ENCODE data around the gene DTNB. TPM values are rescaled to one million over a fixed set of nuclear protein-coding genes. Genes with fewer than 3 reads are reported as not detected.

The DTNB gene
- total RNA-seq, 4 donors from 2014 or later, result 2.2 to 7.8 (median 3.9) TPM

- intact Hi-C loops (cut with DNase I; ENCODE audit: low total_unique reads) (no loop called here), in situ Hi-C loops (cut with MboI; ENCODE audit: low pct_ligation_motif_present in 1 of 4, low pct_unique_long_range_greater_than_20kb in 1 of 4, low sequenced_read_pairs in 3 of 4) (no loop called here)
- Histone ChIP-seq H3K4me3 (no peak overlapping the region), H3K36me3 (no peaks in the 10 kb centered on the region), H3K9me3 (no peaks in the 10 kb centered on the region), H3K27me3 (no peaks in the 10 kb centered on the region), H3K4me1 (peaks cover 0 to 3% (median 0%) of the 10 kb centered on the region in 4 donors), H3K27ac (no peak overlapping the region)
- no peak for DNase-seq
- TF ChIP-seq EP300 (IDR thresholded peaks at IDR 0.05; ENCODE audit: low read depth), result no peak
- TF ChIP-seq, protein P1, sequence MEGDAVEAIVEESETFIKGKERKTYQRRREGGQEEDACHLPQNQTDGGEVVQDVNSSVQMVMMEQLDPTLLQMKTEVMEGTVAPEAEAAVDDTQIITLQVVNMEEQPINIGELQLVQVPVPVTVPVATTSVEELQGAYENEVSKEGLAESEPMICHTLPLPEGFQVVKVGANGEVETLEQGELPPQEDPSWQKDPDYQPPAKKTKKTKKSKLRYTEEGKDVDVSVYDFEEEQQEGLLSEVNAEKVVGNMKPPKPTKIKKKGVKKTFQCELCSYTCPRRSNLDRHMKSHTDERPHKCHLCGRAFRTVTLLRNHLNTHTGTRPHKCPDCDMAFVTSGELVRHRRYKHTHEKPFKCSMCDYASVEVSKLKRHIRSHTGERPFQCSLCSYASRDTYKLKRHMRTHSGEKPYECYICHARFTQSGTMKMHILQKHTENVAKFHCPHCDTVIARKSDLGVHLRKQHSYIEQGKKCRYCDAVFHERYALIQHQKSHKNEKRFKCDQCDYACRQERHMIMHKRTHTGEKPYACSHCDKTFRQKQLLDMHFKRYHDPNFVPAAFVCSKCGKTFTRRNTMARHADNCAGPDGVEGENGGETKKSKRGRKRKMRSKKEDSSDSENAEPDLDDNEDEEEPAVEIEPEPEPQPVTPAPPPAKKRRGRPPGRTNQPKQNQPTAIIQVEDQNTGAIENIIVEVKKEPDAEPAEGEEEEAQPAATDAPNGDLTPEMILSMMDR (IDR thresholded peaks at IDR 0.05), result no peak
- no peak for TF ChIP-seq POLR2A (IDR thresholded peaks at IDR 0.05)
- no peak for TF ChIP-seq POLR2AphosphoS5 (IDR thresholded peaks at IDR 0.05)
- WGBS, 2 donors (ENCODE audit: low coverage in 1 of 2), result 87 to 92% methylated on average over 6 of the region's 6 CpGs
These were observed 182.2 kb downstream of the DTNB start for GRCh38 chr2:25491003-25491696.

GRCh38 chr2:25490217-25490616 is 183.2 kb downstream of the DTNB start:
- in situ Hi-C loops (cut with MboI; ENCODE audit: low pct_ligation_motif_present in 1 of 4, low pct_unique_long_range_greater_than_20kb in 1 of 4, low sequenced_read_pairs in 3 of 4), result no loop called here
- no peak overlapping the region for H3K4me3 ChIP-seq
- peaks cover 0 to 3% (median 0%) of the 10 kb centered on the region in 4 donors for H3K4me1 ChIP-seq
- DNase-seq, result no peak
- H3K36me3 ChIP-seq, result no peaks in the 10 kb centered on the region
- 67 to 72% methylated on average over 1 to 3 of the region's 3 CpGs for WGBS, 2 donors (ENCODE audit: low coverage in 1 of 2)
- no peaks in the 10 kb centered on the region for H3K9me3 ChIP-seq
- H3K27me3 ChIP-seq, result no peaks in the 10 kb centered on the region
- intact Hi-C loops (cut with DNase I; ENCODE audit: low total_unique reads), result no loop called here
- H3K27ac ChIP-seq, result no peak overlapping the region
- no peak for TF ChIP-seq EP300 (IDR thresholded peaks at IDR 0.05; ENCODE audit: low read depth)
- TF ChIP-seq, protein P1 (IDR thresholded peaks at IDR 0.05), result no peak
- no peak for TF ChIP-seq POLR2AphosphoS5 (IDR thresholded peaks at IDR 0.05)
- TF ChIP-seq POLR2A (IDR thresholded peaks at IDR 0.05), result no peak

- Histone ChIP-seq H3K27ac (no peak overlapping the region), H3K4me1 (peaks cover 0 to 3% (median 0%) of the 10 kb centered on the region in 4 donors), H3K9me3 (no peaks in the 10 kb centered on the region), H3K27me3 (no peaks in the 10 kb centered on the region), H3K4me3 (no peak overlapping the region), H3K36me3 (no peaks in the 10 kb centered on the region)
- 100% methylated on average over 1 of the region's 1 CpG for WGBS, 2 donors (ENCODE audit: low coverage in 1 of 2)
- no peak for DNase-seq
- in situ Hi-C loops (cut with MboI; ENCODE audit: low pct_ligation_motif_present in 1 of 4, low pct_unique_long_range_greater_than_20kb in 1 of 4, low sequenced_read_pairs in 3 of 4) (no loop called here), intact Hi-C loops (cut with DNase I; ENCODE audit: low total_unique reads) (no loop called here)
- TF ChIP-seq EP300 (IDR thresholded peaks at IDR 0.05; ENCODE audit: low read depth) (no peak), POLR2A (IDR thresholded peaks at IDR 0.05) (no peak)
These were observed 183.7 kb downstream of the DTNB start for GRCh38 chr2:25489631-25490030.

DNA sequence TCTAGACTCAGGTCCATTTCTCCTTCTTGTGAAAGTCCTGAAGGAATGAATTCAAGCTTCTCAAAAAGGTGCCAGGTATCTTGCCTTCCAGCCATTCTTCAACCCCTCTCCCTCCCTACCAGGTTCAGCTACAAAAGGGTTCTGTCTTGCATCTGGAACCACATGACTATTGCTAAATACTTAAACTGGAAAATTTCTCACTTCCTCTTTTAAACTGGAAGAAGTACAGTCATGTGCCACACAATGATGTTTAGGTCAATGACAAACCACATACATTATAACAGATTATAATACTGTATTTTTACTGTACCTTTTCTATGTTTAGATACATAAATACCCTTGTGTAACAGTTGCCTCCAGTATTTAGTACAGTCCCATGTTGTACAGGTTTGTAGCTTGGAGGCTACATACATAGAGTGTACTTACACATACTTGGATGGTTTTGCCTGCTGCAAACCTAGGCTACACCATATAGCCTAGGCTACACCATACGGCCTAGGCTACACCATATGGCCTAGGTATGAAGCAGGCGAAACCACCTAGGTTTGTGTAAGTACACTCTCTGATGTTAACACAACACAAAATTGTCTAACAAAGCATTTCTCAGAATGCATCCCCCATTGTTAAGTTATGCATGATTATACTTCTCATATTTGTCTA is 189.6 kb downstream of the DTNB start:
- H3K9me3 ChIP-seq, result no peaks in the 10 kb centered on the region
- H3K27ac ChIP-seq, result no peak overlapping the region
- intact Hi-C loops (cut with DNase I; ENCODE audit: low total_unique reads) (no loop called here), in situ Hi-C loops (cut with MboI; ENCODE audit: low pct_ligation_motif_present in 1 of 4, low pct_unique_long_range_greater_than_20kb in 1 of 4, low sequenced_read_pairs in 3 of 4) (no loop called here)
- DNase-seq, result no peak
- no peak overlapping the region for H3K4me3 ChIP-seq
- H3K36me3 ChIP-seq, result no peaks in the 10 kb centered on the region
- H3K27me3 ChIP-seq, result no peaks in the 10 kb centered on the region
- TF ChIP-seq, protein P1 (IDR thresholded peaks at IDR 0.05), result no peak
- TF ChIP-seq POLR2AphosphoS5 (IDR thresholded peaks at IDR 0.05) (no peak), POLR2A (IDR thresholded peaks at IDR 0.05) (no peak), EP300 (IDR thresholded peaks at IDR 0.05; ENCODE audit: low read depth) (no peak)
- 89 to 93% methylated on average over 2 of the region's 2 CpGs for WGBS, 2 donors (ENCODE audit: low coverage in 1 of 2)
- H3K4me1 ChIP-seq, result peaks cover 0 to 7% (median 2%) of the 10 kb centered on the region in 4 donors
